K562 (cell line): ENCODE measurements around the gene ITGA6. TPM values are rescaled to one million over a fixed set of nuclear protein-coding genes. Genes with fewer than 3 reads are reported as not detected.

ENCODE experiments used
- ATAC-seq: fragments of 200-7000 bp; cut with Tn5 transposase; 3 replicates; pipeline ENCODE4 v1.9.1; 2020; ENCODE audit warnings: moderate library complexity
- BruUV-seq: library from RNA; stranded (reverse); fragments of 400-500 nt; replicated peaks from 2 replicates; lab custom pipeline; 2021; lab: Mats Ljungman, UMichigan
- CTCF ChIA-PET: fragments of 300-600 bp; formaldehyde crosslinking; extraction: SDS; loops from one replicate; lab custom pipeline; 2021; ENCODE audit warnings: low intra/inter-chr PET ratio; lab: Yijun Ruan, JAX
- POLR2A ChIA-PET: fragments of 300-600, 350-650 bp; sonication (Branson Sonifier 250); formaldehyde crosslinking; extraction: SDS; loops from one replicate; lab custom pipeline; 2021; ENCODE audit warnings: antibody characterized with exemption, inconsistent platforms; lab: Yijun Ruan, JAX
- DNase-seq, 4 experiments: peaks; one replicate each; pipeline versions ENCODE4 v3.0.0 to v3.0.0-alpha.2; 2011 to 2018; ENCODE audit warnings: low spot score in 3 of 4, mixed read lengths in 3 of 4; ENCODE audit errors: extremely low read depth in 1 of 4
- FAIRE-seq: peaks from 2 replicates; lab custom pipeline; 2011; peaks lifted over from hg19 to GRCh38; lab: Jason Lieb, UNC
- H2AFZ ChIP-seq: 2 replicates; pipeline ENCODE4 v1.6.0; 2011; ENCODE audit warnings: low read depth, low read length, control low read depth, inconsistent platforms
- H3K27ac ChIP-seq: fragments of 200-600 bp; 3 replicates; pipeline ENCODE4 v1.8.0; 2011; ENCODE audit warnings: low read depth, mild to moderate bottlenecking, control low read depth, inconsistent platforms, low read length, moderate library complexity, mixed read lengths; ENCODE audit errors: extremely low read depth
- H3K27me3 ChIP-seq, 2 experiments: fragments of 300-600 bp in 1 of 2; 2 replicates in 1 of 2; 3 replicates in 1 of 2; pipeline versions ENCODE4 v1.6.0 to v1.8.0; 2011; ENCODE audit warnings: inconsistent platforms in 2 of 2, low read length in 2 of 2, mild to moderate bottlenecking in 1 of 2, mixed read lengths in 1 of 2, moderate library complexity in 1 of 2; ENCODE audit not compliant: control insufficient read depth in 2 of 2, insufficient read depth in 2 of 2
- H3K36me3 ChIP-seq: fragments of 300-600 bp; 3 replicates; pipeline ENCODE4 v1.8.0; 2011; ENCODE audit warnings: mild to moderate bottlenecking, low read length, inconsistent platforms; ENCODE audit not compliant: control insufficient read depth, insufficient read depth
- H3K4me1 ChIP-seq, 2 experiments: fragments of 200-600 bp in 1 of 2; replicated peaks in 1 of 2; 2 replicates in 1 of 2; 3 replicates in 1 of 2; pipeline versions ENCODE4 v1.5.1 to v1.8.0; 2011; ENCODE audit warnings: inconsistent platforms in 2 of 2, low read length in 2 of 2, mild to moderate bottlenecking in 1 of 2, mixed read lengths in 1 of 2, moderate library complexity in 1 of 2; ENCODE audit not compliant: control insufficient read depth in 2 of 2, insufficient read depth in 2 of 2
- H3K4me2 ChIP-seq: 2 replicates; pipeline ENCODE4 v1.6.1; 2011; ENCODE audit warnings: low read length, control low read depth, inconsistent platforms, mixed read lengths; ENCODE audit not compliant: insufficient read depth
- H3K4me3 ChIP-seq: fragments of 200-600 bp; sonication (generic), shearing (Covaris generic); 2 replicates; pipeline ENCODE4 v1.5.1; 2016; ENCODE audit warnings: control low read depth, inconsistent platforms
- H3K79me2 ChIP-seq: fragments of 200-600 bp; 3 replicates; pipeline ENCODE4 v1.8.0; 2011; ENCODE audit warnings: low read length, inconsistent platforms; ENCODE audit not compliant: control insufficient read depth, insufficient read depth
- H3K9ac ChIP-seq, 2 experiments: 2 replicates each; pipeline versions ENCODE4 v1.6.0 to v1.6.1; 2011; ENCODE audit warnings: low read depth in 2 of 2, low read length in 2 of 2, control low read depth in 1 of 2, inconsistent platforms in 1 of 2, mild to moderate bottlenecking in 1 of 2, mixed read lengths in 1 of 2; ENCODE audit not compliant: insufficient read depth in 1 of 2
- H3K9me1 ChIP-seq: one replicate; pipeline ENCODE4 v1.6.0; 2011; ENCODE audit warnings: inconsistent platforms, mild to moderate bottlenecking, low read length, moderate library complexity; ENCODE audit not compliant: control insufficient read depth, insufficient read depth
- H3K9me3 ChIP-seq: replicated peaks from 2 replicates; pipeline ENCODE4 v1.5.1; 2011; ENCODE audit warnings: low read depth, low read length, inconsistent platforms; ENCODE audit not compliant: control insufficient read depth, insufficient read depth
- H4K20me1 ChIP-seq: replicated peaks from 2 replicates; pipeline ENCODE4 v1.6.1; 2011; ENCODE audit warnings: low read length, inconsistent platforms, mixed read lengths; ENCODE audit not compliant: control insufficient read depth, insufficient read depth
- DIDO1 ChIP-seq: fragments of 450-650 bp; IDR thresholded peaks from 2 replicates; pipeline ENCODE4 v1.6.1; 2016; ENCODE audit warnings: low read depth, missing biosample characterization, missing genetic modification characterization
- HMG20B ChIP-seq: fragments of 250-450 bp; sonication (Bioruptor Pico); IDR thresholded peaks from 2 replicates; pipeline ENCODE4 v1.5.0; 2021; ENCODE audit warnings: mild to moderate bottlenecking
- KLF13 ChIP-seq: fragments of 450-650 bp; IDR thresholded peaks from 2 replicates; pipeline ENCODE4 v1.6.1; 2016; ENCODE audit warnings: missing genetic modification characterization, low read depth, mild to moderate bottlenecking, missing compliant biosample characterization, moderate library complexity, borderline replicate concordance
- LEF1 ChIP-seq: fragments of 450-650 bp; IDR thresholded peaks from 2 replicates; pipeline ENCODE4 v1.6.1; 2016; ENCODE audit warnings: mild to moderate bottlenecking
- RERE ChIP-seq: sonication (generic); formaldehyde crosslinking; IDR thresholded peaks from 2 replicates; pipeline ENCODE4 v1.8.0; 2023; ENCODE audit warnings: missing genetic modification reagents, mild to moderate bottlenecking, borderline replicate concordance
- SREBF2 ChIP-seq: sonication (generic); formaldehyde crosslinking; IDR thresholded peaks from 2 replicates; pipeline ENCODE4 v1.4.0; 2020; ENCODE audit warnings: mild to moderate bottlenecking, missing genetic modification reagents
- ZNF780A ChIP-seq: fragments of 250-450 bp; sonication (Bioruptor Pico); IDR thresholded peaks from 2 replicates; pipeline ENCODE4 v1.5.0; 2021; ENCODE audit warnings: mild to moderate bottlenecking
- WGBS: fragments of 100-300 bp; shearing (Covaris generic); methylation state at CpG from one replicate; pipeline ENCODE4 v1.1.6; 2016; ENCODE audit warnings: low coverage, mixed read lengths; ENCODE audit not compliant: insufficient coverage; ENCODE audit errors: missing lambda C conversion rate; 5-methylcytosine and 5-hydroxymethylcytosine counted together
- in situ Hi-C: fragments of 300-500 bp; cut with MboI; formaldehyde crosslinking; loops from 4 replicates; pipeline ENCODE4 v1.15.0; 2018; ENCODE audit warnings: inconsistent platforms, mixed read lengths
- intact Hi-C: fragments of 100-400 bp; cut with micrococcal nuclease; formaldehyde crosslinking; loops from 2 replicates; pipeline ENCODE4 v1.14.2; 2022
- polyA plus RNA-seq, 8 experiments: library from polyadenylated mRNA; depleted of rRNA in 4 of 8; stranded (reverse) in 5 of 8; unstranded in 3 of 8; fragments of >200 nt; fragmentation: Nextera tagmentation in 2 of 8; fragmentation: Illumina TruSeq in 1 of 8; extraction: Ambion mirVana in 2 of 8; extraction: Trizol in 1 of 8; gene quantifications; 2 replicates each; pipeline versions ENCODE4 v1.2.1 to v1.2.3, GENCODE V29; 2011 to 2014; ENCODE audit warnings: inconsistent platforms in 1 of 8, missing spikeins in 1 of 8
- total RNA-seq, 7 experiments: library from RNA; depleted of rRNA in 6 of 7; stranded (reverse); fragments of >200 nt in 6 of 7; fragmentation: Illumina TruSeq in 2 of 7; extraction: Trizol in 2 of 7; gene quantifications; 2 replicates each; pipeline versions ENCODE4 v1.2.1 to v1.2.3, GENCODE V29; 2011 to 2021; ENCODE audit warnings: low replicate concordance in 1 of 7

The ITGA6 gene
- total and polyA plus RNA-seq, 9 of the 15 experiments (the other 6 are each of a cell fraction or from before 2014, with no cell fraction given), result 0.01 to 0.29 (median 0.05) TPM; not detected in 5

DNA sequence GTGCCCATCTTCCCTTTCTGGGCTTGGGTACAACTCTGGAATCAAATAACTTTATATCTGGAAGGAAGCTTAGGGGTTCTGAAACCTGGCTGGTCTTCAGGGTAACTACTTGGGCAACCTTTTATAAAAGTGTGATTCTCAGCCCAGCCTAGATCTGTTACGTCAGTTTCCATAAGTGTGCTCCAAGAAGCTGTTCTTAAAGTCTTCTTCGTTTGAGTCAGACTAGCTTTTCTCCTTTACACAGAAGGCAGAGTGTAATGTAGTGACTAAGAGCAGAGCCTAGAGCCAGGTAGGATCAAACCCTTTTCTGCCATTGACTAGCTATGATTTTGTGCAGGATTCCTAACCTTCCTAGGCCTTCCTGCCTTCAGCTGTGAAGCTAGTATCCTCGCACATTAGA, 5.8 kb downstream of the ITGA6 start:
- peaks cover 32 to 46% of the 10 kb centered on the region in 2 experiments for H3K27me3 ChIP-seq
- no peaks in the 10 kb centered on the region for H3K9me1 ChIP-seq
- peaks cover 0 to 4% of the 10 kb centered on the region in 2 experiments; a peak in 1 of 5 replicates for H3K4me1 ChIP-seq
- no peak overlapping the region for H3K4me3 ChIP-seq
- H3K79me2 ChIP-seq, result no peaks in the 10 kb centered on the region
- H3K9ac ChIP-seq, result no peak overlapping the region
- intact Hi-C loops (no loop called here), in situ Hi-C loops (no loop called here)
- ATAC-seq (no peak), DNase-seq (no peak), FAIRE-seq (no peak)
- no peaks in the 10 kb centered on the region for H3K9me3 ChIP-seq
- H3K36me3 ChIP-seq, result no peaks in the 10 kb centered on the region
- no peak overlapping the region for H3K27ac ChIP-seq
- WGBS, result 0% methylated on average over 3 of the region's 3 CpGs
- BruUV-seq, result no TSS peak
- no peak for TF ChIP-seq DIDO1 (tag)
- TF ChIP-seq HMG20B (CRISPR knock-in tag), result no peak
- no peak for TF ChIP-seq LEF1
- H4K20me1 ChIP-seq, result no peaks in the 10 kb centered on the region
- H3K4me2 ChIP-seq, result no peak overlapping the region
- ChIA-PET CTCF (no interaction called here), POLR2A (interaction anchor here (0.6 to 1.9 kb wide), 3 partner anchors 9 to 658 kb away, joined by 3 to 4 read pairs (median 4); no protein-coding TSS in a partner anchor)
- H2AFZ ChIP-seq, result no peak overlapping the region

GRCh38 chr2:172434821-172435605, 7.6 kb downstream of the ITGA6 start:
- intact Hi-C loops, result no loop called here
- no peak overlapping the region for H3K4me2 ChIP-seq
- FAIRE-seq, result no peak

More at GRCh38 chr2:172434821-172435605, 7.6 kb downstream of the ITGA6 start:
- Histone ChIP-seq H3K4me3 (no peak overlapping the region), H3K27me3 (peaks cover 23 to 30% of the 10 kb centered on the region in 2 experiments; a peak in 4 of 5 replicates), H3K9me1 (no peaks in the 10 kb centered on the region), H3K9ac (no peak overlapping the region), H3K79me2 (no peaks in the 10 kb centered on the region), H3K9me3 (no peaks in the 10 kb centered on the region), H3K27ac (no peak overlapping the region), H3K36me3 (no peaks in the 10 kb centered on the region), H2AFZ (no peak overlapping the region), H3K4me1 (no peaks in the 10 kb centered on the region), H4K20me1 (no peaks in the 10 kb centered on the region)
- WGBS, result 2% methylated on average over 5 of the region's 5 CpGs
- DNase-seq (no peak), ATAC-seq (no peak)
- ChIA-PET POLR2A (no interaction called here), CTCF (no interaction called here)
- TF ChIP-seq KLF13, result no peak
- TF ChIP-seq RERE (CRISPR knock-in tag), result no peak
- no peak for TF ChIP-seq ZNF780A (CRISPR knock-in tag)
- TF ChIP-seq SREBF2, result no peak
- in situ Hi-C loops, result no loop called here
- BruUV-seq, result no TSS peak
